IMR-90 (cell line): Measurements from ENCODE around the gene LAMTOR3. TPM values are rescaled to one million over a fixed set of nuclear protein-coding genes. Genes with fewer than 3 reads are reported as not detected.

Experiments
- ATAC-seq: fragments of 200-7000 bp; cut with Tn5 transposase; 2 replicates; pipeline ENCODE4 v1.9.1; 2020; ENCODE audit warnings: low read depth, mild to moderate bottlenecking, moderate library complexity
- BruUV-seq: library from RNA; stranded (reverse); fragments of 400-500 nt; replicated peaks from 2 replicates; lab custom pipeline; 2021; lab: Mats Ljungman, UMichigan
- CTCF ChIA-PET: fragments of 300-600 bp; formaldehyde crosslinking; extraction: SDS; loops from one replicate; lab custom pipeline; 2021; ENCODE audit warnings: antibody characterized with exemption; lab: Yijun Ruan, JAX
- POLR2A ChIA-PET: fragments of 300-600 bp; sonication (Branson Sonifier 250); formaldehyde crosslinking; loops from one replicate; lab custom pipeline; 2022; ENCODE audit warnings: antibody characterized with exemption; ENCODE audit not compliant: unreplicated experiment; lab: Charles Lee
- DNase-seq: peaks from one replicate; pipeline ENCODE4 v3.0.0; 2013
- H2AFZ ChIP-seq: replicated peaks from 2 replicates; pipeline ENCODE3; 2013; ENCODE audit warnings: low read length, mild to moderate bottlenecking; ENCODE audit not compliant: poor library complexity
- H2AK5ac ChIP-seq: 2 replicates; pipeline ENCODE4 v1.6.1; 2013; ENCODE audit warnings: low read depth, low read length, inconsistent platforms
- H2AK9ac ChIP-seq: replicated peaks from 2 replicates; pipeline ENCODE3; 2013; ENCODE audit warnings: mild to moderate bottlenecking, low read depth, low read length, moderate library complexity; ENCODE audit not compliant: poor library complexity
- H2BK120ac ChIP-seq: 2 replicates; pipeline ENCODE4 v1.6.1; 2013; ENCODE audit warnings: low read depth, low read length, inconsistent platforms
- H2BK15ac ChIP-seq: 3 replicates; pipeline ENCODE4 v1.6.1; 2013; ENCODE audit warnings: low read depth, low read length, inconsistent platforms
- H2BK20ac ChIP-seq: 2 replicates; pipeline ENCODE4 v1.6.1; 2013; ENCODE audit warnings: low read depth, mild to moderate bottlenecking, inconsistent platforms, low read length, moderate library complexity
- H2BK5ac ChIP-seq: 2 replicates; pipeline ENCODE4 v1.6.1; 2013; ENCODE audit warnings: mild to moderate bottlenecking, low read depth, low read length, inconsistent platforms; ENCODE audit not compliant: poor library complexity, severe bottlenecking
- H3K14ac ChIP-seq: replicated peaks from 2 replicates; pipeline ENCODE4 v1.6.1; 2013; ENCODE audit warnings: low read depth, low read length, inconsistent platforms
- H3K18ac ChIP-seq: 2 replicates; pipeline ENCODE4 v1.6.1; 2013; ENCODE audit warnings: low read depth, low read length, control low read depth
- H3K23ac ChIP-seq: 2 replicates; pipeline ENCODE4 v1.6.1; 2013; ENCODE audit warnings: low read depth, low read length, inconsistent platforms
- H3K27ac ChIP-seq: 2 replicates; pipeline ENCODE4 v1.5.1; 2013; ENCODE audit warnings: mild to moderate bottlenecking, control low read depth, low read length; ENCODE audit not compliant: insufficient read depth
- H3K27me3 ChIP-seq: 2 replicates; pipeline ENCODE4 v1.6.1; 2013; ENCODE audit warnings: low read length; ENCODE audit not compliant: control insufficient read depth, insufficient read depth
- H3K36me3 ChIP-seq: 2 replicates; pipeline ENCODE4 v1.6.1; 2013; ENCODE audit warnings: low read length, mixed read lengths; ENCODE audit not compliant: control insufficient read depth, insufficient read depth
- H3K4ac ChIP-seq: 2 replicates; pipeline ENCODE4 v1.6.1; 2013; ENCODE audit warnings: low read depth, low read length, inconsistent platforms
- H3K4me1 ChIP-seq: 2 replicates; pipeline ENCODE4 v1.6.1; 2013; ENCODE audit warnings: low read length, mixed read lengths; ENCODE audit not compliant: control insufficient read depth, insufficient read depth
- H3K4me2 ChIP-seq: 2 replicates; pipeline ENCODE4 v1.6.1; 2013; ENCODE audit warnings: low read depth, mild to moderate bottlenecking, control low read depth, low read length, moderate library complexity
- H3K4me3 ChIP-seq: 2 replicates; pipeline ENCODE4 v1.5.1; 2013; ENCODE audit warnings: low read depth, mild to moderate bottlenecking, control low read depth, low read length, moderate library complexity; ENCODE audit not compliant: insufficient read depth
- H3K56ac ChIP-seq: 2 replicates; pipeline ENCODE4 v1.6.1; 2013; ENCODE audit warnings: low read length, inconsistent platforms; ENCODE audit not compliant: insufficient read depth; ENCODE audit errors: extremely low read depth
- H3K79me1 ChIP-seq, 2 experiments: 2 replicates each; pipeline ENCODE4 v1.6.1; 2013; ENCODE audit warnings: low read length in 2 of 2, inconsistent platforms in 1 of 2, low read depth in 1 of 2
- H3K9ac ChIP-seq: 2 replicates; pipeline ENCODE4 v1.6.1; 2013; ENCODE audit warnings: low read depth, low read length, control low read depth
- H3K9me1 ChIP-seq: 2 replicates; pipeline ENCODE4 v1.6.1; 2013; ENCODE audit warnings: low read length, inconsistent platforms; ENCODE audit not compliant: insufficient read depth
- H3K9me3 ChIP-seq: 2 replicates; pipeline ENCODE4 v1.6.1; 2013; ENCODE audit warnings: low read length; ENCODE audit not compliant: control insufficient read depth, insufficient read depth
- H4K20me1 ChIP-seq: 2 replicates; pipeline ENCODE4 v1.6.1; 2013; ENCODE audit warnings: low read length, inconsistent platforms; ENCODE audit not compliant: insufficient read depth
- H4K5ac ChIP-seq: 2 replicates; pipeline ENCODE4 v1.6.1; 2013; ENCODE audit warnings: mild to moderate bottlenecking, low read depth, low read length, control low read depth
- H4K8ac ChIP-seq, 2 experiments: 2 replicates each; pipeline ENCODE4 v1.6.1; 2013; ENCODE audit warnings: low read depth in 2 of 2, low read length in 2 of 2, control low read depth in 1 of 2, inconsistent platforms in 1 of 2
- H4K91ac ChIP-seq: 2 replicates; pipeline ENCODE4 v1.6.1; 2013; ENCODE audit warnings: low read depth, low read length, inconsistent platforms; ENCODE audit not compliant: insufficient read depth
- BHLHE40 ChIP-seq: fragments of 150-350 bp; IDR thresholded peaks from 2 replicates; pipeline ENCODE4 v1.6.1; 2016; ENCODE audit warnings: mild to moderate bottlenecking, low read depth, low read length
- CEBPB ChIP-seq: IDR thresholded peaks from 2 replicates; pipeline ENCODE4 v1.6.1; 2012; ENCODE audit warnings: low read depth, low read length, improper control_type of control experiment
- FOS ChIP-seq: fragments of 150-350 bp; IDR thresholded peaks from 2 replicates; pipeline ENCODE4 v1.6.1; 2016; ENCODE audit warnings: low read depth, low read length
- MAFK ChIP-seq: IDR thresholded peaks from 2 replicates; pipeline ENCODE4 v1.6.1; 2012; ENCODE audit warnings: low read depth, low read length, improper control_type of control experiment
- MAZ ChIP-seq: IDR thresholded peaks from 2 replicates; pipeline ENCODE4 v1.6.1; 2012; ENCODE audit warnings: low read depth, mild to moderate bottlenecking, low read length, improper control_type of control experiment, moderate library complexity, borderline replicate concordance
- whole genome bisulfite sequencing, 2 experiments: methylation state at CpG; one replicate each; pipeline versions ENCODE4 v1.1.5 to v1.1.7; 2013; ENCODE audit warnings: missing lambda C conversion rate in 2 of 2; ENCODE audit not compliant: insufficient read length in 1 of 2; ENCODE audit errors: extremely low coverage in 2 of 2; 5-methylcytosine and 5-hydroxymethylcytosine counted together
- dilution Hi-C: fragments of 300-500 bp; cut with HindIII; formaldehyde crosslinking; loops from one replicate; pipeline ENCODE4 v1.14.3; 2018; ENCODE audit warnings: low sequenced_read_pairs; ENCODE audit not compliant: unreplicated experiment
- in situ Hi-C: fragments of 300-500 bp; cut with MboI; formaldehyde crosslinking; loops from 3 replicates; pipeline ENCODE4 v1.14.3; 2019; ENCODE audit warnings: low sequenced_read_pairs, inconsistent platforms, mixed read lengths
- intact Hi-C: fragments of 100-400 bp; cut with micrococcal nuclease; formaldehyde crosslinking; loops from 2 replicates; pipeline ENCODE4 v1.10.0; 2022
- polyA plus RNA-seq, 3 experiments: library from polyadenylated mRNA; depleted of rRNA; stranded (reverse); fragments of >200 nt; gene quantifications; 2 replicates each; pipeline ENCODE4 v1.2.3, GENCODE V29; 2012; ENCODE audit warnings: low replicate concordance in 1 of 3
- total RNA-seq: library from RNA; depleted of rRNA; stranded (reverse); fragments of >200 nt; gene quantifications from 2 replicates; pipeline ENCODE4 v1.2.3, GENCODE V29; 2012; rRNA removed

Gene LAMTOR3
- total and polyA plus RNA-seq, 2 of the 4 experiments (the other 2 are of a cell fraction): 28.6 to 35.7 TPM

GRCh38 chr4:99828477-99828876, 65.8 kb downstream of the LAMTOR3 start:
- dilution Hi-C loops (no loop called here), in situ Hi-C loops (no loop called here), intact Hi-C loops (no loop called here)
- Histone ChIP-seq H3K9me3 (no peaks in the 10 kb centered on the region), H3K23ac (no peak overlapping the region), H4K20me1 (no peaks in the 10 kb centered on the region), H3K9ac (no peak overlapping the region), H2AK5ac (no peak overlapping the region), H3K36me3 (no peaks in the 10 kb centered on the region), H2AK9ac (no peak overlapping the region), H4K5ac (no peak overlapping the region), H4K8ac (no peak overlapping the region), H3K27ac (no peak overlapping the region), H3K4ac (no peak overlapping the region), H3K9me1 (no peaks in the 10 kb centered on the region), H2BK15ac (no peak overlapping the region), H3K56ac (no peak overlapping the region), H3K14ac (no peak overlapping the region), H3K4me1 (no peaks in the 10 kb centered on the region), H3K4me3 (no peak overlapping the region), H2BK120ac (no peak overlapping the region), H3K79me1 (no peaks in the 10 kb centered on the region), H2BK20ac (no peak overlapping the region), H4K91ac (no peak overlapping the region), H3K18ac (no peak overlapping the region), H3K27me3 (peaks cover 2% of the 10 kb centered on the region; the same call in 1 of the 2 replicates), H2BK5ac (no peak overlapping the region), H2AFZ (no peak overlapping the region), H3K4me2 (no peak overlapping the region)
- CTCF ChIA-PET: interaction anchor here (0.7 kb wide), 1 partner anchor 29 kb away, joined by 3 read pairs; no protein-coding TSS in a partner anchor
- no TSS peak for BruUV-seq
- POLR2A ChIA-PET: no interaction called here
- TF ChIP-seq CEBPB (no peak), FOS (no peak), MAFK (no peak), MAZ (no peak), BHLHE40 (no peak)
- no CpG with 5 or more reads among the region's 1 CpG for WGBS, 2 experiments
- DNase-seq (no peak), ATAC-seq (no peak)

Other genes with a start within 250 kb of the LAMTOR3 start
- not detected in 2 replicates for gene C4orf54, start 236.6 kb downstream of the LAMTOR3 start, total RNA-seq
- gene C4orf54, start 236.6 kb downstream of the LAMTOR3 start, polyA plus RNA-seq (2012; rRNA removed): not detected in 2 replicates
- gene DAPP1, start 77.6 kb downstream of the LAMTOR3 start, total RNA-seq: not detected in 2 replicates
- not detected in 2 replicates for gene DAPP1, start 77.6 kb downstream of the LAMTOR3 start, polyA plus RNA-seq (2012; rRNA removed)
- 15.6 and 40.3 TPM in 2 replicates for gene DNAJB14, start 52.2 kb upstream of the LAMTOR3 start, total RNA-seq
- 12.9 and 14.8 TPM in 2 replicates for gene DNAJB14, start 52.2 kb upstream of the LAMTOR3 start, polyA plus RNA-seq (2012; rRNA removed)
- 938 and 1,129 TPM in 2 replicates for gene H2AZ1, start 55.8 kb upstream of the LAMTOR3 start, total RNA-seq
- gene H2AZ1, start 55.8 kb upstream of the LAMTOR3 start, polyA plus RNA-seq (2012; rRNA removed): 419 and 456 TPM in 2 replicates